C4-2B (cell line): ENCODE data around the gene CA10.

Experiments used
- H3K27ac ChIP-seq: fragments of 450-650 bp; 2 replicates; pipeline ENCODE4 v1.5.1; 2017
- CTCF ChIP-seq: fragments of 450-650 bp; conservative IDR thresholded peaks from 2 replicates; pipeline ENCODE4 v1.5.1; 2017; ENCODE audit warnings: mild to moderate bottlenecking
- ZFX ChIP-seq: fragments of 450-650 bp; IDR thresholded peaks from 2 replicates; pipeline ENCODE4 v1.6.1; 2017

The CA10 gene

DNA sequence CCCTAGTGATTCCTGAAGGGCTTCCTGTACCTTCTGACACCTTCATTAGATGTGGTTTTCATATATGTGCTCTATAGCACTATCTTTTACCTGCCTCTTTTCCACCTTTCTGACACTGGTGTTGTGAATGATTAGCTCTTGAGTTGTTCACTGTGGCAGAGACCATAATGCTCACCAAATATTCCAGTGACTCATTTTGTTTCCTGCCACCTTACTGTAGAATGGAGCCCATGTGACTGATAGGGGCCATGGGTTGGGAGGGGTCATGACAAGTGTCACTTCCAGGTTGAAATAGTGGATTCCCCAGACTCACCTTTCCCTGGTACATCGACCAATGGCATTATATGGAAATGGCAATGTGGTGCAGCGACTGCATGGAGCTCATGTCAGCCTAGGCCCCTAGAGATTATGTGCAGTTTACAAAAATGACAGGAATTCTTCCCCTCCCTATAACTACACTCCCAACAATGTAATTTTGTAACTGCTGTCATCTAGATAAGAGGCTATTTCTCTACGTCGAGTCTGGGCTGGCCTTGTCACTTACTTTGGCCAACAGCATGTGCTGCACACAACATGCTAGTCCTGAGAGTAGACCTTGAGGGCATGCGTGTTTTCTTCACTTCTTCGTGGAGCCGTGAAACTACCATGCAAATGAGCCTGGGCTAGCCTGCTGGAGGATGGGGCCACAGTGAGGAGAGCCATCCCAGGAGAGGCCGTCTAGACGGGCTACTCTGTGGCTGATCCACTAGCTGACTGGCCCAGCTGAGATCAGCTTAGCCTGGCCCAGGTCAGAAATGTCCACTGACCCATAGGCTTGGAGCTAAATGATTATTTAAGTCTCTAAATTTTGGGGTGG lies 409.5 kb downstream of the CA10 start:
- H3K27ac ChIP-seq: no peak overlapping the region
- TF ChIP-seq ZFX (no peak), CTCF (no peak)

DNA sequence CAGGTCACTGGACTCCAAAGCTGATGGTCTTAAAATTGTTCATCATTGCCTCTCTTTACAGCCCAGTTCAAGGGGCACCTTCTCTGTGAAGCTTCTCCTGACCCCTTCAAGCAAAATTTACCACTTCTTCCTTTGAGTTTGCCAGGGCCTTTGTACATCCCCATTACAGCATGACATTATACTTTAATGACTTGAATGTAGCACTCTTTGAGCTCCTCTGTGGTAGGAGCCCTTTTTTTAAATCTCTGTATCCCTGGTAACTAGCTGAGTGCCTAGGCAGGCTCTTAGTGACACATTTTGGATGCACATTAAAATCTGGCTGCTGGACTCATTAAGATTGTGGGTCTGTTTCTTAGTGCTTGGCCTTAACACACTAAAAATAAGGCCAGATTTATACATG lies 412.1 kb downstream of the CA10 start:
- TF ChIP-seq CTCF: no peak
- no peak for TF ChIP-seq ZFX
- no peak overlapping the region for H3K27ac ChIP-seq

- no peak overlapping the region for H3K27ac ChIP-seq
- TF ChIP-seq ZFX (no peak), CTCF (no peak)
These were observed 412.5 kb downstream of the CA10 start for GRCh38 chr17:51745993-51746392.

GRCh38 chr17:51743477-51743876 lies 415.0 kb downstream of the CA10 start:
- TF ChIP-seq CTCF (no peak), ZFX (no peak)
- no peak overlapping the region for H3K27ac ChIP-seq

GRCh38 chr17:51742571-51742970 lies 415.9 kb downstream of the CA10 start:
- TF ChIP-seq CTCF (no peak), ZFX (no peak)
- no peak overlapping the region for H3K27ac ChIP-seq

GRCh38 chr17:51741458-51741857 lies 417.1 kb downstream of the CA10 start:
- no peak for TF ChIP-seq CTCF
- TF ChIP-seq ZFX: no peak
- H3K27ac ChIP-seq: no peak overlapping the region

DNA sequence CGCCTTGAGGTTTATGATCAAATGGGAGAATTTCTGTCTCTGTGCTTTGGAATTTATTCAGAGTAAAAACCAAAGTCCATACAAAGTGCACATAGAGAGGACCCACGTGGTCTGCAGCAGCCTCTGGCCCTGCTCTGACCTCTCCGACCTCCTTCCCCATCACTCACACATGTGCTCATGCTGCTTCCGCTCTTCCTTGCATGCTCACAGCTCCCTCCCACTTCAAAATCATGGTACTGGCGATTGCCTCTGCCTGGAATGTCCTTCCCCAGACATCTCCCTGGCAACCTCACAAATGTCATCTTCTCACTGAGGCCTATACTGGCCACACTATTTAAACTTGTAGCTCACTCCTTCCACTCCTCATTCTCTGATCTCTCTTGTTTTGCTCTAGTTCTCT lies 418.0 kb downstream of the CA10 start:
- no peak overlapping the region for H3K27ac ChIP-seq
- TF ChIP-seq ZFX (no peak), CTCF (no peak)
